COLO668 (cell line): Measurements from ENCODE around the gene CEACAM16.

Experiments used
- DNase-seq: peaks from one replicate; lab custom pipeline; 2025; ENCODE audit not compliant: unreplicated experiment; lab: John Stamatoyannopoulos, UW

CEACAM16 gene

GRCh38 chr19:44723299-44723951 lies 24.5 kb downstream of the CEACAM16 start:
- DNase-seq, result no peak

GRCh38 chr19:44723952-44724319 lies 25.0 kb downstream of the CEACAM16 start:
- DNase-seq, result peak; percentile 76

GRCh38 chr19:44725251-44725650 lies 26.3 kb downstream of the CEACAM16 start:
- peak; percentile 72 for DNase-seq

- no peak for DNase-seq
These were observed 26.7 kb downstream of the CEACAM16 start for GRCh38 chr19:44725684-44726083.

GRCh38 chr19:44726465-44726864 lies 27.5 kb downstream of the CEACAM16 start:
- DNase-seq, result no peak

GRCh38 chr19:44728178-44728577 lies 29.2 kb downstream of the CEACAM16 start:
- DNase-seq, result no peak

GRCh38 chr19:44729516-44730033 lies 30.6 kb downstream of the CEACAM16 start:
- no peak for DNase-seq

- DNase-seq, result no peak
These were observed 32.1 kb downstream of the CEACAM16 start for GRCh38 chr19:44731081-44731480.

GRCh38 chr19:44731622-44732021 lies 32.7 kb downstream of the CEACAM16 start:
- DNase-seq, result no peak

- no peak for DNase-seq
These were observed 33.5 kb downstream of the CEACAM16 start for GRCh38 chr19:44732235-44733014.

GRCh38 chr19:44734357-44734756 lies 35.4 kb downstream of the CEACAM16 start:
- DNase-seq, result no peak

- DNase-seq, result no peak
These were observed 36.1 kb downstream of the CEACAM16 start for GRCh38 chr19:44735011-44735410.

- DNase-seq, result no peak
These were observed 38.5 kb downstream of the CEACAM16 start for GRCh38 chr19:44737238-44738071.

- no peak for DNase-seq
These were observed 39.2 kb downstream of the CEACAM16 start for GRCh38 chr19:44738136-44738535.

- DNase-seq, result peak; percentile 46
These were observed 39.9 kb downstream of the CEACAM16 start for GRCh38 chr19:44738603-44739558.

- DNase-seq, result no peak
These were observed 41.4 kb downstream of the CEACAM16 start for GRCh38 chr19:44740351-44740824.

- no peak for DNase-seq
These were observed 42.3 kb downstream of the CEACAM16 start for GRCh38 chr19:44741258-44741731.

GRCh38 chr19:44741841-44742329 lies 42.9 kb downstream of the CEACAM16 start:
- DNase-seq, result peak; percentile 70

- DNase-seq, result no peak
These were observed 43.5 kb downstream of the CEACAM16 start for GRCh38 chr19:44742330-44743061.
